DOHH2 (cell line): ENCODE measurements around the gene PCAT6.

Source experiments
- H3F3A ChIP-seq: fragments of 200-600 bp; sonication (generic), shearing (Covaris generic); 2 replicates; pipeline ENCODE4 v1.6.0; 2016; ENCODE audit warnings: antibody characterized with exemption, mild to moderate bottlenecking; ENCODE audit not compliant: control insufficient read depth, insufficient read depth
- H3K27ac ChIP-seq: fragments of 200-600 bp; sonication (generic); 2 replicates; pipeline ENCODE4 v1.5.1; 2014; ENCODE audit warnings: low read depth, mild to moderate bottlenecking, low read length, moderate library complexity
- H3K27me3 ChIP-seq: fragments of 200-600 bp; sonication (generic); 2 replicates; pipeline ENCODE4 v1.6.1; 2014; ENCODE audit warnings: mild to moderate bottlenecking, low read length, mixed read lengths; ENCODE audit not compliant: control insufficient read depth
- H3K36me3 ChIP-seq: fragments of 200-600 bp; sonication (generic); 2 replicates; pipeline ENCODE4 v1.6.1; 2014; ENCODE audit warnings: mild to moderate bottlenecking, low read length, moderate library complexity, mixed read lengths; ENCODE audit not compliant: control insufficient read depth
- H3K4me1 ChIP-seq: fragments of 200-600 bp; sonication (generic); 2 replicates; pipeline ENCODE4 v1.6.1; 2014; ENCODE audit warnings: mild to moderate bottlenecking, low read length, mixed read lengths; ENCODE audit not compliant: control insufficient read depth
- H3K4me2 ChIP-seq: fragments of 200-600 bp; sonication (generic); 2 replicates; pipeline ENCODE4 v1.6.0; 2014; ENCODE audit warnings: mild to moderate bottlenecking, low read length, moderate library complexity
- H3K4me3 ChIP-seq: fragments of 200-600 bp; sonication (generic); 2 replicates; pipeline ENCODE4 v1.5.1; 2014; ENCODE audit warnings: mild to moderate bottlenecking, low read length, mixed read lengths
- H3K79me2 ChIP-seq: fragments of 200-600 bp; sonication (generic); 2 replicates; pipeline ENCODE4 v1.6.1; 2014; ENCODE audit warnings: mild to moderate bottlenecking, low read length, mixed read lengths; ENCODE audit not compliant: control insufficient read depth
- H3K9me2 ChIP-seq: fragments of 200-600 bp; sonication (generic); replicated peaks from 2 replicates; pipeline ENCODE4 v1.6.1; 2014; ENCODE audit warnings: mild to moderate bottlenecking, low read length, mixed read lengths; ENCODE audit not compliant: control insufficient read depth
- H3K9me3 ChIP-seq: fragments of 200-600 bp; sonication (generic); 2 replicates; pipeline ENCODE4 v1.6.1; 2014; ENCODE audit warnings: antibody characterized with exemption, low read length, mixed read lengths; ENCODE audit not compliant: control insufficient read depth, insufficient read depth
- H4K20me1 ChIP-seq: fragments of 200-600 bp; sonication (generic); 2 replicates; pipeline ENCODE4 v1.6.0; 2014; ENCODE audit warnings: low read depth, mild to moderate bottlenecking, antibody characterized with exemption, low read length, moderate library complexity; ENCODE audit not compliant: control insufficient read depth, insufficient read depth
- CTCF ChIP-seq: fragments of 200-600 bp; sonication (generic); IDR thresholded peaks from one replicate; pipeline ENCODE4 v1.5.1; 2014; ENCODE audit warnings: antibody characterized with exemption, mild to moderate bottlenecking, low read depth, low read length; ENCODE audit not compliant: poor library complexity, severe bottlenecking
- EZH2phosphoT487 ChIP-seq: fragments of 200-600 bp; sonication (generic); IDR thresholded peaks from 2 replicates; pipeline ENCODE4 v1.6.1; 2017; ENCODE audit warnings: borderline replicate concordance, mild to moderate bottlenecking, antibody characterized with exemption, low read length, moderate library complexity, mixed read lengths

The PCAT6 gene

DNA sequence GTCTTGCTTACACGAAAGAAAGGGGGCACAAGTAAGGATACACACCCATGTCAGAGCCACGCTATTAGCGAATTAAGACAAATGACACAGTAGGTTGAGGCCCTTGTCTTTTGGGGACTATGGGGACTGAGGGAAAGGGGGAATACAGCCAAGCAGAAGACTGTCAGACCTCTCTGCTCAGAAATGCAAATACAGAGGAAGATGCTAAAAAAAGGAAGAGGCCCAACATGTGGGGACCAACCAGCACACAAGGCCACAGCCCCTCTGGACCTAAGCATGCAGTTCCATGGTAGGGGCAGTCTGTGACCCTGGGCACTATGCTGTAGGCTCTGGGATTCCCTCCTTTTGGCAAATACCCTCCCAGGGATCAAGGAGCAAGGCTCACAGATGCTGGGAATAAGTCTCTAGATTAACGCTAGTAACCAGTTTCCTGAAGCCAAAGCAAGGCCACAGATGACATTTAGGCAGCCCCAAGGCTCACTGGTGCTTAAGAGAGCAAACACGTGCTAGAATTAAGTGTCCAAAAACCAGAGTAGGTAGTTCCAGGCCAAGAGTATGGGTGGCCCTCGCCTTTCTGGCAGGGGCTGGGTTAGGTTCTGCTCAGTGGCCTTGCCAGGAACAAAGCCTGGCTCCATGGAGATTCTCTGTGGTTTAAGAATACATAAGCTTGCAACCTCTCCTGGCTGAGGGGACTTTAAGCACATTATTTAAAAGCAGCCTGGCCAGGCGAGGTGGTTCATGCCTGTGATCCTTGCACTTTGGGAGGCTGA, 40.0 kb downstream of the PCAT6 start:
- no peaks in the 10 kb centered on the region for H3K79me2 ChIP-seq
- H3K4me3 ChIP-seq = peak overlapping the region; percentile 41
- no peaks in the 10 kb centered on the region for H3K9me3 ChIP-seq
- H4K20me1 ChIP-seq = no peaks in the 10 kb centered on the region
- peak overlapping the region; percentile 24 for H3K27ac ChIP-seq
- H3F3A ChIP-seq = no peaks in the 10 kb centered on the region
- no peaks in the 10 kb centered on the region for H3K36me3 ChIP-seq
- H3K27me3 ChIP-seq = no peaks in the 10 kb centered on the region
- H3K9me2 ChIP-seq = no peaks in the 10 kb centered on the region
- TF ChIP-seq CTCF (no peak), EZH2phosphoT487 (no peak)
- peaks cover 34% of the 10 kb centered on the region for H3K4me1 ChIP-seq
- H3K4me2 ChIP-seq = peak overlapping the region; percentile 60

GRCh38 chr1:202852163-202852904, 41.6 kb downstream of the PCAT6 start:
- H3K27me3 ChIP-seq = no peaks in the 10 kb centered on the region
- no peaks in the 10 kb centered on the region for H3K36me3 ChIP-seq
- no peaks in the 10 kb centered on the region for H4K20me1 ChIP-seq
- H3K4me1 ChIP-seq = peaks cover 34% of the 10 kb centered on the region
- H3K9me2 ChIP-seq = no peaks in the 10 kb centered on the region
- H3K4me2 ChIP-seq = no peak overlapping the region
- H3F3A ChIP-seq = no peaks in the 10 kb centered on the region
- H3K27ac ChIP-seq = no peak overlapping the region
- peak; percentile 70 for TF ChIP-seq CTCF
- no peak for TF ChIP-seq EZH2phosphoT487
- no peaks in the 10 kb centered on the region for H3K79me2 ChIP-seq
- H3K4me3 ChIP-seq = no peak overlapping the region
- no peaks in the 10 kb centered on the region for H3K9me3 ChIP-seq

DNA sequence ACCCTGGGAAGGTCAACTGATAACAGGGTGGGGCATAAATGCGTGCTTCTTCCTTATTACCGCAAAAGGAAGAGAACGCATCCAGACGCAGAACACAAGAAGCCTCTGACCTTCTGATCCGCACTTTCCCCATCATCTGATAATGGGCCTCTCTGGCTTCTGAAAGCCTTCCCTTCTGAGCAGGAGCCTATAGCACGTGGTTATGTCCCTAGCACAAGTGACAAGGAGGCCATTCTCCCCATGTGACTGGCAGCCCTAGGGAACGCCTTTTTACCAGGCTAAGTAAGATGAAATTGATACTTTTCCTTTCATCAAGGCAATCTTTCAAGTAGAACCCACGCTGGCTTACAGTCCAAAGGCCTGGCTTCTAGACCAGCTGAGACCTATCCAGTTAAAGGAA, 44.0 kb downstream of the PCAT6 start:
- Histone ChIP-seq H3F3A (no peaks in the 10 kb centered on the region), H3K4me2 (no peak overlapping the region), H3K79me2 (no peaks in the 10 kb centered on the region), H3K9me2 (no peaks in the 10 kb centered on the region), H3K27me3 (no peaks in the 10 kb centered on the region), H3K9me3 (no peaks in the 10 kb centered on the region), H4K20me1 (no peaks in the 10 kb centered on the region), H3K36me3 (no peaks in the 10 kb centered on the region), H3K4me1 (peaks cover 15% of the 10 kb centered on the region), H3K4me3 (no peak overlapping the region), H3K27ac (no peak overlapping the region)
- no peak for TF ChIP-seq EZH2phosphoT487
- no peak for TF ChIP-seq CTCF
